GM12878 (cell line): ENCODE measurements around the gene L3HYPDH. TPM values are rescaled to one million over a fixed set of nuclear protein-coding genes. Genes with fewer than 3 reads are reported as not detected.

ENCODE experiments used
- ATAC-seq: fragments of 200-7000 bp; cut with Tn5 transposase; 3 replicates; pipeline ENCODE4 v1.9.1; 2020; ENCODE audit warnings: mild to moderate bottlenecking, moderate library complexity
- BruUV-seq: library from RNA; stranded (reverse); fragments of 400-500 nt; replicated peaks from 2 replicates; lab custom pipeline; 2021; lab: Mats Ljungman, UMichigan
- CTCF ChIA-PET: fragments of 300-600 bp; sonication (Branson Sonifier 250); formaldehyde crosslinking; extraction: SDS; loops from one replicate; lab custom pipeline; 2021; ENCODE audit warnings: inconsistent platforms; lab: Yijun Ruan, JAX
- POLR2A ChIA-PET: fragments of 350-600 bp; formaldehyde crosslinking; extraction: SDS; loops from one replicate; lab custom pipeline; 2021; ENCODE audit warnings: inconsistent platforms; lab: Charles Lee
- RAD21 ChIA-PET: fragments of 300-600 bp; sonication (Branson Sonifier 250); formaldehyde crosslinking; loops from one replicate; lab custom pipeline; 2023; ENCODE audit warnings: antibody characterized with exemption; ENCODE audit not compliant: unreplicated experiment; lab: Charles Lee
- SMC1A ChIA-PET: fragments of 300-600 bp; sonication (Branson Sonifier 250); formaldehyde crosslinking; loops from one replicate; lab custom pipeline; 2023; ENCODE audit not compliant: unreplicated experiment, uncharacterized antibody; lab: Charles Lee
- DNase-seq: peaks from one replicate; pipeline ENCODE4 v3.0.0-alpha.2; 2011; ENCODE audit warnings: low read depth, low spot score
- FAIRE-seq: peaks from 3 replicates; lab custom pipeline; 2011; peaks lifted over from hg19 to GRCh38; lab: Jason Lieb, UNC
- H2AFZ ChIP-seq: 2 replicates; pipeline ENCODE4 v1.6.0; 2011; ENCODE audit warnings: low read depth, low read length, control low read depth; ENCODE audit not compliant: control insufficient read depth
- H3K27ac ChIP-seq: 2 replicates; pipeline ENCODE4 v1.5.1; 2011; ENCODE audit warnings: control low read depth; ENCODE audit not compliant: control insufficient read depth, insufficient read depth
- H3K27me3 ChIP-seq, 2 experiments: replicated peaks in 1 of 2; 2 replicates each; pipeline versions ENCODE4 v1.6.0 to v1.6.1; 2011; ENCODE audit warnings: low read length in 1 of 2; ENCODE audit not compliant: control insufficient read depth in 2 of 2, insufficient read depth in 2 of 2
- H3K36me3 ChIP-seq, 2 experiments: 2 replicates each; pipeline ENCODE4 v1.5.1; 2011; ENCODE audit warnings: low read length in 1 of 2; ENCODE audit not compliant: control insufficient read depth in 2 of 2, insufficient read depth in 2 of 2
- H3K4me1 ChIP-seq: 2 replicates; pipeline ENCODE4 v1.6.1; 2011; ENCODE audit warnings: mild to moderate bottlenecking, low read length, moderate library complexity, mixed read lengths; ENCODE audit not compliant: control insufficient read depth, insufficient read depth
- H3K4me2 ChIP-seq: 2 replicates; pipeline ENCODE4 v1.6.0; 2011; ENCODE audit warnings: control low read depth; ENCODE audit not compliant: control insufficient read depth, insufficient read depth
- H3K4me3 ChIP-seq: fragments of 200-600 bp; sonication (generic); 2 replicates; pipeline ENCODE4 v1.5.1; 2016
- H3K79me2 ChIP-seq: 2 replicates; pipeline ENCODE4 v1.6.0; 2011; ENCODE audit warnings: low read length; ENCODE audit not compliant: control insufficient read depth, insufficient read depth
- H3K9ac ChIP-seq: 2 replicates; pipeline ENCODE4 v1.8.0; 2011; ENCODE audit warnings: low read length, control low read depth, mixed read lengths; ENCODE audit not compliant: control insufficient read depth, insufficient read depth
- H3K9me3 ChIP-seq: replicated peaks from 3 replicates; pipeline ENCODE4 v1.5.1; 2011; ENCODE audit warnings: mild to moderate bottlenecking, low read length; ENCODE audit not compliant: control insufficient read depth, insufficient read depth
- H4K20me1 ChIP-seq: 2 replicates; pipeline ENCODE4 v1.6.0; 2011; ENCODE audit not compliant: control insufficient read depth, insufficient read depth
- CTCF ChIP-seq, 3 experiments: IDR thresholded peaks in 2 of 3; conservative IDR thresholded peaks in 1 of 3; 2 replicates each; pipeline ENCODE4 v1.5.1; 2011; ENCODE audit warnings: low read depth in 3 of 3, low read length in 3 of 3, mild to moderate bottlenecking in 3 of 3, control low read depth in 2 of 3, moderate library complexity in 2 of 3, inconsistent platforms in 1 of 3, mixed read lengths in 1 of 3; ENCODE audit not compliant: control insufficient read depth in 2 of 3, insufficient read depth in 1 of 3; ENCODE audit errors: extremely low read depth in 1 of 3
- MLLT1 ChIP-seq: fragments of 450-650 bp; IDR thresholded peaks from 2 replicates; pipeline ENCODE4 v1.6.1; 2016; ENCODE audit warnings: mild to moderate bottlenecking
- MXI1 ChIP-seq: fragments of 150-350 bp; IDR thresholded peaks from 2 replicates; pipeline ENCODE4 v1.6.1; 2011; ENCODE audit warnings: low read depth, mild to moderate bottlenecking, inconsistent platforms, low read length, improper control_type of control experiment
- RAD21 ChIP-seq: IDR thresholded peaks from 2 replicates; pipeline ENCODE4 v1.6.1; 2011; ENCODE audit warnings: mild to moderate bottlenecking, low read depth, low read length, moderate library complexity; ENCODE audit not compliant: insufficient read depth
- SMC3 ChIP-seq: IDR thresholded peaks from 2 replicates; pipeline ENCODE4 v1.6.1; 2011; ENCODE audit warnings: low read length, improper control_type of control experiment, borderline replicate concordance
- in situ Hi-C: fragments of 300-500 bp; cut with MboI; formaldehyde crosslinking; loops from 9 replicates; pipeline ENCODE4 v1.14.3; 2018; ENCODE audit warnings: mixed read lengths
- intact Hi-C: fragments of 100-400 bp; cut with micrococcal nuclease; formaldehyde crosslinking; loops from one replicate; pipeline ENCODE4 v1.14.2; 2022; ENCODE audit not compliant: unreplicated experiment
- polyA plus RNA-seq, 11 experiments: library from polyadenylated mRNA; depleted of rRNA in 4 of 11; unstranded in 6 of 11; stranded (reverse) in 5 of 11; fragments of >200 nt; fragmentation: Nextera tagmentation in 4 of 11; fragmentation: Illumina TruSeq in 1 of 11; extraction: Ambion mirVana in 4 of 11; extraction: Trizol in 1 of 11; gene quantifications; 1 replicate in 1 of 11; 2 replicates in 10 of 11; pipeline versions ENCODE4 v1.2.1 to v1.2.3, GENCODE V29; 2011 to 2016; ENCODE audit warnings: inconsistent platforms in 2 of 11, missing spikeins in 2 of 11, low read depth in 1 of 11
- total RNA-seq, 4 experiments: library from RNA; depleted of rRNA in 3 of 4; stranded (reverse); fragments of >200 nt in 3 of 4; fragmentation: Illumina TruSeq in 1 of 4; extraction: Trizol in 1 of 4; gene quantifications; 2 replicates each; pipeline versions ENCODE4 v1.2.1 to v1.2.3, GENCODE V29; 2013 to 2021
- TF ChIP-seq, protein P1 (sequence below): fragments of 450-650 bp; IDR thresholded peaks from 2 replicates; pipeline ENCODE4 v1.6.1; 2014; ENCODE audit warnings: mild to moderate bottlenecking

L3HYPDH gene
- total and polyA plus RNA-seq, 10 of the 15 experiments (the other 5 are each of a cell fraction or from before 2014, with no cell fraction given) = 11.5 to 27.8 (median 15.8) TPM

DNA sequence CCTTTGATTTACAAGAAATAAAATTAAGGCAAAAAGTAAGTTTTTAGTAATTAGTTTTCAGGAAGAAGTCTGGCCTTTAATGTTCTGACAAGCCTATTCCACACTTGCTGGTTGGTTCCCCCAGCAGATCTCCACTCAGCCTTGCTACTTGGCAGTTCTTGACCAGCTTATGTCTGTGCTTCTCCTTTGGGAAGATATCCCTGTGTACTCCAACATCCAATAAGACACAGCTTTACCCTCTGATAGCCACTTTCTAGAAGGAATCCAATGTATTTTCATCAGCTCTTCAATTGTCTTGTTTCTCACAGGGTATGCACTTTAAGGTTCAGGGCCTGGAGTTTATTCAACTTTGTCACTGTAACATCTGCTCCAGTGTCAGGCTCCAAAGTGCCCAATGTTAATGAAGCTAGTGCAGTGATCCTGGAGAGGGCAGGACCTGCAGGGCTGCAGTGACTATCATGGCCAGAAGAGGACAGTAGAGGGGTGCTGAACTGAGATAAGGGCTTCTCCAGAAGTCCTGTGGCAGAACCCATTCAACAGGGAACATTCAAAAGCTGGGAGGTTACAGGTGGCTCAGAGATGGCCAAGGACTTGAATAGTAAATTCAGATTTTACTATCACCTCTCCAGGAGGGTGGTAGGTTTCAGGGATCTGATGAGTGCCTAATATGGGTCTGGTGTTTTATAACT, 23.0 kb upstream of the L3HYPDH start:
- ChIA-PET SMC1A (interaction anchor here (0.8 to 3.9 kb wide), 12 partner anchors 10 to 676 kb away, joined by 3 to 29 read pairs (median 4); partner anchors contain the start of genes CCDC175, JKAMP and L3HYPDH), CTCF (interaction anchor here (0.7 to 12.6 kb wide), 24 partner anchors 10 to 679 kb away, joined by 3 to 147 read pairs (median 4); partner anchors contain the start of genes CCDC175, JKAMP and L3HYPDH), RAD21 (interaction anchor here (0.6 to 1.6 kb wide), 9 partner anchors 8 to 677 kb away, joined by 3 to 11 read pairs (median 4); partner anchors contain the start of gene CCDC175), POLR2A (interaction anchor here (0.7 kb wide), 1 partner anchor 25 kb away, joined by 3 read pairs; no protein-coding TSS in a partner anchor)
- H3K4me3 ChIP-seq = no peak overlapping the region
- FAIRE-seq = peak; percentile 38
- no peak overlapping the region for H3K9ac ChIP-seq
- H3K27me3 ChIP-seq = no peaks in the 10 kb centered on the region
- no peaks in the 10 kb centered on the region for H3K4me1 ChIP-seq
- no peak overlapping the region for H3K4me2 ChIP-seq
- no peak for DNase-seq
- no peak overlapping the region for H2AFZ ChIP-seq
- BruUV-seq = no TSS peak
- intact Hi-C loops (loop anchor here (2.0 to 5.0 kb wide), 2 partner anchors 70 to 180 kb away; partner anchors contain the start of gene CCDC175), in situ Hi-C loops (no loop called here)
- H3K9me3 ChIP-seq = no peaks in the 10 kb centered on the region
- H3K36me3 ChIP-seq = peaks cover 0 to 6% of the 10 kb centered on the region in 2 experiments; a peak in 2 of 4 replicates
- no peaks in the 10 kb centered on the region for H3K79me2 ChIP-seq
- H3K27ac ChIP-seq = no peak overlapping the region
- TF ChIP-seq CTCF (IDR thresholded peaks at IDR 0.05 in 2 of 3, conservative IDR thresholded peaks at IDR 0.05 in 1 of 3; ENCODE audit: control insufficient read depth in 2 of 3, extremely low read depth in 1 of 3, insufficient read depth in 1 of 3, low read depth in 3 of 3, low read length in 3 of 3) (peak; percentile 86 to 95 (median 90)), RAD21 (peak; percentile 68), MLLT1 (no peak), SMC3 (peak; percentile 68), MXI1 (0 out of 2 replicates have a peak, but pooled peaks have one; percentile 16)
- TF ChIP-seq, protein P1, sequence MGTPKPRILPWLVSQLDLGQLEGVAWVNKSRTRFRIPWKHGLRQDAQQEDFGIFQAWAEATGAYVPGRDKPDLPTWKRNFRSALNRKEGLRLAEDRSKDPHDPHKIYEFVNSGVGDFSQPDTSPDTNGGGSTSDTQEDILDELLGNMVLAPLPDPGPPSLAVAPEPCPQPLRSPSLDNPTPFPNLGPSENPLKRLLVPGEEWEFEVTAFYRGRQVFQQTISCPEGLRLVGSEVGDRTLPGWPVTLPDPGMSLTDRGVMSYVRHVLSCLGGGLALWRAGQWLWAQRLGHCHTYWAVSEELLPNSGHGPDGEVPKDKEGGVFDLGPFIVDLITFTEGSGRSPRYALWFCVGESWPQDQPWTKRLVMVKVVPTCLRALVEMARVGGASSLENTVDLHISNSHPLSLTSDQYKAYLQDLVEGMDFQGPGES = no peak
- ATAC-seq = peak; percentile 94
- H4K20me1 ChIP-seq = no peaks in the 10 kb centered on the region
